Measurements from ENCODE around the gene NBPF14. TPM values are rescaled to one million over a fixed set of nuclear protein-coding genes. Genes with fewer than 3 reads are reported as not detected.
"Not testable (repeated sequence)": the region's sequence is repeated elsewhere in the genome, so short reads cannot be mapped to it uniquely, and the experiment has no call there.

NBPF14 gene
- total RNA-seq, result 10 to 100 TPM in 4 of 8 experiments, 1 to 10 TPM in 4; 4.6 to 28.5 (median 11.1) TPM

- ATAC-seq (replicated peaks in 6 of 8); H3K4me1 ChIP-seq (replicated peaks in 1 of 2); H3K4me3 ChIP-seq; H3K27ac ChIP-seq; in situ Hi-C loops (cut with MboI; ENCODE audit: low pct_unique_long_range_greater_than_20kb in 2 of 9, low sequenced_read_pairs in 9 of 9, unreplicated experiment in 9 of 9): not testable (repeated sequence)
- no CpG with 5 or more reads among the region's 5 CpGs for WGBS, 10 experiments
These were observed at the start of gene NBPF14 for GRCh38 chr1:148595911-148596310. TSS of gene NBPF14 (minus strand) at chr1:148596011. CDS start at chr1:148595717, 294 bp downstream.

DNA sequence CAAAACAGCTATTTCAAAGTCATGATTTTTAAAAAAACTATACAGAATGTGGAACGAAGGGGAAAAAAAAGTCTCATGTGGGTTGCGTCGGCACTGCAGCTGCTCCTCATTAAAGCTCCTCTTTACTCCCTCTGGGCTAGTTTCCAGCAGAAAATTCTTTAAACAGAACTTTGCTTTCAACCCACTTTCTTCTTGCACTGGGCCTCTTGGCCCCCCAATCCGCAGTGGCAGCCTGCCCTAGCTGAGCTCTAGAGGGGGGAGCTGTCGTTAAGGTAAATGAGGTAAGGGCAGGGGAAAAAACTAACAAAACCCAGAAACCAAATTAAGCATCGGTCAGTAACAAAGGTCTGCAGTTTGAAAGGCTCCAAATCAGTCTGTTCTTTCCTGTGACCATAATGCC, 29.6 kb upstream of the NBPF14 start:
- H3K27ac ChIP-seq; H3K4me1 ChIP-seq (replicated peaks in 1 of 2); in situ Hi-C loops (cut with MboI; ENCODE audit: low pct_unique_long_range_greater_than_20kb in 2 of 9, low sequenced_read_pairs in 9 of 9, unreplicated experiment in 9 of 9); H3K4me3 ChIP-seq; ATAC-seq (replicated peaks in 6 of 8): not testable (repeated sequence)
- WGBS, 10 experiments, result no CpG with 5 or more reads among the region's 6 CpGs

- H3K27ac ChIP-seq; H3K4me3 ChIP-seq; H3K4me1 ChIP-seq (replicated peaks in 1 of 2); in situ Hi-C loops (cut with MboI; ENCODE audit: low pct_unique_long_range_greater_than_20kb in 2 of 9, low sequenced_read_pairs in 9 of 9, unreplicated experiment in 9 of 9): not testable (repeated sequence)
- ATAC-seq (replicated peaks in 6 of 8), result peak in 4 of 8 experiments; percentile 34 to 99 (median 94)
- WGBS, 10 experiments, result no CpG with 5 or more reads among the region's 1 CpG
These were observed 22.4 kb upstream of the NBPF14 start for GRCh38 chr1:148618216-148618615.

- no CpG with 5 or more reads among the region's 2 CpGs for WGBS, 10 experiments
- H3K4me3 ChIP-seq; H3K27ac ChIP-seq; in situ Hi-C loops (cut with MboI; ENCODE audit: low pct_unique_long_range_greater_than_20kb in 2 of 9, low sequenced_read_pairs in 9 of 9, unreplicated experiment in 9 of 9); ATAC-seq (replicated peaks in 6 of 8); H3K4me1 ChIP-seq (replicated peaks in 1 of 2): not testable (repeated sequence)
These were observed 9.5 kb upstream of the NBPF14 start for GRCh38 chr1:148605266-148605665.

DNA sequence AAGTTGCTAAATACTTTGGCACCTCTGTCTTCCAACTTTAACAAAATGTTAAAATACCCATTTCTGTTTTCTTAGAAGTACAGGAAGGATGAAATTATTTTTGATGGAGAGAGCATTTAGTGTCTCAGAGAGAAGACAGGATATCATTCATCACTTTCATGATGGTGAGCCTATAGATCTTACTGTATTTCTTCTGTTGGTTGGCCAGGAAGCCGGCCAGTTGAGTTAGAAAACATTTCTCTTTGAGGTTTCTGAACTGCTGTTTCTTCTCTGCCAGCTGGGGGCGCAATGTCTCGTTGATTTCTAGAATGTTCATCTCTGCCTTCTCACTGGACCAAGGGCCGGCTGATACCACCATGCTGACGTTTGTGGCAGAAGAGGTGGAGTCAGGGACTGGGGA, 451 bp downstream of the NBPF14 start:
- no CpG with 5 or more reads among the region's 5 CpGs for WGBS, 10 experiments
- H3K4me1 ChIP-seq (replicated peaks in 1 of 2); H3K4me3 ChIP-seq; H3K27ac ChIP-seq; in situ Hi-C loops (cut with MboI; ENCODE audit: low pct_unique_long_range_greater_than_20kb in 2 of 9, low sequenced_read_pairs in 9 of 9, unreplicated experiment in 9 of 9); ATAC-seq (replicated peaks in 6 of 8): not testable (repeated sequence)

DNA sequence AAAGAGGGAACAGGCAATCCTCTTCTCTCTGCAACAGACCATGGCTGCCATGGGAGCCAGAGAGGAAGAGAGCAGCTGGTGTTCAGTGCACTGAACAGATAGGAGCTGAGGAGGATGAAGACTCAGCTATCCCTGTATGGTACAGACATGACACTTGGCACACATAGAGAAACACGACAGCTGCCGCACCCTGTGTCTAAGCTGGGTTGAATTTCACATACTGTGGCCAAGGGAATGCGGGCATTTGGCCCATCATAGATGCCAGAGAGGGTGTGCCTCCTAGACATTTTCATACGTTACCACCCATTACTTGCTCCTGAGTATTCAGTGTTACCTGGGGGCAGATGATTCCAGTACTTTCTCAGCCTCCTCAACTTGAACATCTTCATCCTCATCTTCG, 4.7 kb downstream of the NBPF14 start:
- no CpG with 5 or more reads among the region's 5 CpGs for WGBS, 10 experiments
- H3K27ac ChIP-seq; H3K4me3 ChIP-seq; ATAC-seq (replicated peaks in 6 of 8); H3K4me1 ChIP-seq (replicated peaks in 1 of 2); in situ Hi-C loops (cut with MboI; ENCODE audit: low pct_unique_long_range_greater_than_20kb in 2 of 9, low sequenced_read_pairs in 9 of 9, unreplicated experiment in 9 of 9): not testable (repeated sequence)

DNA sequence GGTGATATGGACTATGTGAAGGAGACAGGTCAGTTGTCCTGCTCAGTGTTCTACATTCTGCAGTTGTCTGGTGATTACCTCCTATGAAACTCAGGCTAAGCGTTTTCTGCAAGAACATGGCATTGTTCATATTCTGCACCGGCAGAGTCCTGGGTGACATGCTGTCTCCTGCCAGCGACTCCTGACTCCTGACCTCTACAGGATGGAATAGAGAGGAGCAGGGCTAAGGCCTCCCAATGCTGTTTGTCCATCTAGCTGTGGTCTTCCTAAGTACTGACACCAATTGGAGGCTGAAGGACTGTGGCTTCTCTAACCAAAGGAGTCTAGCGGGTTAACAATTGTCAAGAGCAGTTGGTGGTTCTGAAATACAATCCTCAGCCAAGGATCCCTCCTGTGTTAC, 63.7 kb downstream of the NBPF14 start:
- no CpG with 5 or more reads among the region's 4 CpGs for WGBS, 10 experiments
- in situ Hi-C loops (cut with MboI; ENCODE audit: low pct_unique_long_range_greater_than_20kb in 2 of 9, low sequenced_read_pairs in 9 of 9, unreplicated experiment in 9 of 9); H3K4me3 ChIP-seq; ATAC-seq (replicated peaks in 6 of 8); H3K4me1 ChIP-seq (replicated peaks in 1 of 2); H3K27ac ChIP-seq: not testable (repeated sequence)

DNA sequence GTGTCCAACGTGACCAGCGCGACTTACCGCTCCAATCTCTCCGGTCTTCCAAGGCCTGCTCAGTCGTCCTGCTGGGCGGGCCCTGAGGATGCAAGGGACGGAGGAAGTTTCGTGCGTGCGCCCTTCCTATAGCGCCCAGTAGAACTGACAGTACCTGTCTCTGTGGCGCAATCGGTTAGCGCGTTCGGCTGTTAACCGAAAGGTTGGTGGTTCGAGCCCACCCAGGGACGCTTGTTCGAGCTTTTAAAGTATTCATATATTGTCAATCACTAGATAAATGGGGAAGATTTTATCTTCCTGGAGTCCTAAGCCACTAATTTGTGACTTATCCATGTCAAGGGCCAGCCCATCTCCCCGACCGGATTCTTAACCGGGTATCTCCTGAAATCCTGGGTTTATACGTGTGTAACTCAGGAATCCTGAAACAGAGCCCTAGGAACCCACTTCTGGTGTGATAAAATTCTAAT, 66.7 kb downstream of the NBPF14 start:
- Histone ChIP-seq H3K4me3 (peak overlapping the region; percentile 15 to 33 (median 20)), H3K27ac (peak overlapping the region in 1 of 2 donors; percentile 11)
- WGBS, 10 experiments, result no CpG with 5 or more reads among the region's 25 CpGs
- H3K4me1 ChIP-seq (replicated peaks in 1 of 2); in situ Hi-C loops (cut with MboI; ENCODE audit: low pct_unique_long_range_greater_than_20kb in 2 of 9, low sequenced_read_pairs in 9 of 9, unreplicated experiment in 9 of 9); ATAC-seq (replicated peaks in 6 of 8): not testable (repeated sequence)

DNA sequence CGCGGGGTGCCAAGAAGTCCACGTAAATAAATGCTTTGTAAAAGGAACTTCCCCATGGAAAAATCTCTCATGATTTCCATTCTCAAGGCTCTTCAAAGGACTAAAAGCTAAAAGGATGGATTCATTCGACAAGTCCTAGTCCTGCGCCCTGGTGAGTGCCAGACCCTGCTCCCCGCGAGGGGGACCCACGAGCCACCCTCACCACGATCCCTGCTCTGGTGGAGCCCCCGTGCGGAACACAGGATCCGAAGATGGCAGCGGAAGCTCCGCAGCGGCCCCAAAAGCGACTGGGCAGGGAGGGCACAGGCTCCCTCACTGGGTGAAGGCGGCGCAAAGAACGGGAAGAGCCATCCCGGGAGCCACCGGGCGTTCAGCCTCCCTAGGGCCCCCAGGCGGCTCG, 67.2 kb downstream of the NBPF14 start:
- in situ Hi-C loops (cut with MboI; ENCODE audit: low pct_unique_long_range_greater_than_20kb in 2 of 9, low sequenced_read_pairs in 9 of 9, unreplicated experiment in 9 of 9); ATAC-seq (replicated peaks in 6 of 8); H3K27ac ChIP-seq; H3K4me1 ChIP-seq (replicated peaks in 1 of 2): not testable (repeated sequence)
- H3K4me3 ChIP-seq, result peak overlapping the region; percentile 15 to 33 (median 20)
- WGBS, 10 experiments, result no CpG with 5 or more reads among the region's 24 CpGs

- H3K4me1 ChIP-seq (replicated peaks in 1 of 2); H3K27ac ChIP-seq; ATAC-seq (replicated peaks in 6 of 8); H3K4me3 ChIP-seq; in situ Hi-C loops (cut with MboI; ENCODE audit: low pct_unique_long_range_greater_than_20kb in 2 of 9, low sequenced_read_pairs in 9 of 9, unreplicated experiment in 9 of 9): not testable (repeated sequence)
- no CpG with 5 or more reads among the region's 2 CpGs for WGBS, 10 experiments
These were observed 69.2 kb downstream of the NBPF14 start for GRCh38 chr1:148526587-148526986.

- WGBS, 10 experiments, result no CpG with 5 or more reads among the region's 35 CpGs
- H3K4me1 ChIP-seq (replicated peaks in 1 of 2); H3K27ac ChIP-seq; in situ Hi-C loops (cut with MboI; ENCODE audit: low pct_unique_long_range_greater_than_20kb in 2 of 9, low sequenced_read_pairs in 9 of 9, unreplicated experiment in 9 of 9): not testable (repeated sequence)
- H3K4me3 ChIP-seq, result peak overlapping the region; percentile 25 to 52 (median 30)
- peak in 6 of 8 experiments; percentile 43 to 58 (median 46) for ATAC-seq (replicated peaks in 6 of 8)
These were observed 72.3 kb downstream of the NBPF14 start for GRCh38 chr1:148523205-148524144.

- in situ Hi-C loops (cut with MboI; ENCODE audit: low pct_unique_long_range_greater_than_20kb in 2 of 9, low sequenced_read_pairs in 9 of 9, unreplicated experiment in 9 of 9); H3K4me1 ChIP-seq (replicated peaks in 1 of 2): not testable (repeated sequence)
- 0 to 8% (median 6%) methylated on average over 1 to 12 of the region's 30 CpGs; no CpG with 5 or more reads in 7 of the 10 experiments for WGBS, 10 experiments
- peak; percentile 78 to 88 (median 83) for ATAC-seq (replicated peaks in 6 of 8)
- Histone ChIP-seq H3K27ac (peak overlapping the region in 1 of 2 donors; percentile 79), H3K4me3 (peak overlapping the region; percentile 17 to 52 (median 26))
These were observed 73.1 kb downstream of the NBPF14 start for GRCh38 chr1:148522561-148523204.

DNA sequence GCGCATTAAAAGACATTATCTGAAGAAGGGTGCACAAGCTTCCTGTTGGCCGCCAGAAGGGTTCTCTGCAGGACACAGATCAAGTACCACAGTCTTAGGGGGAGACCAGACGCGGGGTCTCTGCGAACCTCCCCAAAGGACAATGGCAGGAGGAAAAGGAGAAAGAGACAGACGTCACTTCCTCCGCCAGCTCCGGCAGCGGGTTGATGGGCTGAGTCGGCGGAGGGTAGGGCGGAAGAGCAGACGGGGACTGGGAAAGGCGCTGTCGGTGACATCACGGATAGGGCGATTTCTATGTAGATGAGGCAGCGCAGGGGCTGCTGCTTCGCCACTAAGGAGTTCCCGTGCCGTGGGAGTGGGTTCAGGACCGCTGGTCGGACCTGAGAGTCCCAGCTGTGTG, 73.7 kb downstream of the NBPF14 start:
- H3K4me1 ChIP-seq (replicated peaks in 1 of 2); in situ Hi-C loops (cut with MboI; ENCODE audit: low pct_unique_long_range_greater_than_20kb in 2 of 9, low sequenced_read_pairs in 9 of 9, unreplicated experiment in 9 of 9): not testable (repeated sequence)
- WGBS, 10 experiments, result no CpG with 5 or more reads among the region's 23 CpGs
- Histone ChIP-seq H3K4me3 (peak overlapping the region; percentile 6 to 26 (median 14)), H3K27ac (peak overlapping the region; percentile 79 to 85)
- ATAC-seq (replicated peaks in 6 of 8), result peak; percentile 15 to 58 (median 44)
